Limb (tissue), 2 donors: ENCODE data around the gene NHEJ1.
A peak's percentile ranks its signal among the peaks of the same experiment; 100 is the strongest.

Experiments
- DNase-seq, 2 donors: peaks; one replicate each; pipeline ENCODE4 v3.0.0-alpha.2; 2016; ENCODE audit errors: extremely low spot score in 2 of 2

NHEJ1 gene

GRCh38 chr2:219182331-219183150 is 21.9 kb upstream of the NHEJ1 start:
- DNase-seq = no peak

GRCh38 chr2:219181531-219181930 is 20.9 kb upstream of the NHEJ1 start:
- DNase-seq = no peak

DNA sequence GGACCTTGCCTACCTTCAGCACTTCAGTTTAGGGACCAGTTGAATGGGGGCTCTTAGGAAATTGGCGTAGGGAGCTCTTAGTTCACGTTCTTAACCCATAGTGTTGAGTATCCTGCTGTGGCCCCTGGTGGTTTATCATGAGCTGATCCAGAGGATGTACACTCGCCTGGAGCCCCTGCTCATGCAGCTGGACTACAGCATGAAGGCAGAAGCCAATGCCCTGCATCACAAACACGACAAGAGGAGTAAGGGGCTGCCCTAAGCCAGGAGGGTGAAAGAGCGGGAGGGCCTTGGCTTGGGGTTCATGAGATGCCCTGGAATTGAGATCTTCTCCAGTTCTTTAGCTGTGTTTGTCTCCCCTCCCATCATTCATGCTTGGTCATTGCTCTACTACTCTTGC is 20.3 kb upstream of the NHEJ1 start:
- no peak for DNase-seq

GRCh38 chr2:219179601-219180465 is 19.2 kb upstream of the NHEJ1 start:
- DNase-seq = no peak

DNA sequence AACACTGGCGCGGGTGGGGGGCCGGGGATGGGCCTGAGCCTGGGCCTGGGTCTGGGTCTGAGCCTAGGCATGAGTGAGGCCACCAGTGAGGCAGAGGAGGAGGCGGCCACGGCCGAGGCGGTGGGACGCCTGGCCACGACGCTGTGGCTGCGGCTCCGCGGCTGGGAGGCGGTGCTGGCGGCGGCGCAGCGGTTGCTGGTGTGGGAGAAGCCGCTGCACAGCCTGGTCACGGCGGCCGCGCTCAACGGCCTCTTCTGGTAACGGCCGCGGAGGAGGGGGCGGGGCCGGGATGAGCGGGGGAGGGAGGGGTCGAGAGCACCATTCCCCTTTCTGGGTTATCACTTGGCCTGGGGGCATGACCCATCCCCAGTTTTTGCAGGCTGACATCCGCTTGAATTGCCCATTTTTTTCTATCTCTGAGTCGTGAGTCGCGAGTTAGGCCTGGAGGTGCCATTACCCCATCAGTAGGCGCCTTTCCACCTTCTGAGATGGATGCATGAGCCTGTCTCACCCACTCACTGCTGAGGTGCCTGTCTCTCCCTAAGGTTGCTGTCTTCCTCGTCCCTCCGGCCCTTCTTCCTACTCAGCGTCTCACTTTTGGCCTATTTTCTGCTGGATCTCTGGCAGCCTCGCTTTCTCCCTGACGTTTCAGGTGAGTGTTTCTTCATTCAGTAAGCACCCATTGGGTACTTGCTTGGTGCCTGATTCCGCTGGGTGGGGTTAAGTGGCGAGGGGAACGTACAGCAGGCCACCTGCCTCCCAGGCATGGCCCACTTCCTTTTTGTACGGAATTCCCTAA is 18.0 kb upstream of the NHEJ1 start:
- peak in 1 of 2 donors; percentile 2 for DNase-seq

- DNase-seq = peak; percentile 91 to 94
Observed at GRCh38 chr2:219177552-219178376, 17.1 kb upstream of the NHEJ1 start, which contains the start of gene RETREG2. Gene RETREG2, plus strand, starts transcription at chr2:219178275. Its CDS starts 78 bp downstream, at chr2:219178353.

DNA sequence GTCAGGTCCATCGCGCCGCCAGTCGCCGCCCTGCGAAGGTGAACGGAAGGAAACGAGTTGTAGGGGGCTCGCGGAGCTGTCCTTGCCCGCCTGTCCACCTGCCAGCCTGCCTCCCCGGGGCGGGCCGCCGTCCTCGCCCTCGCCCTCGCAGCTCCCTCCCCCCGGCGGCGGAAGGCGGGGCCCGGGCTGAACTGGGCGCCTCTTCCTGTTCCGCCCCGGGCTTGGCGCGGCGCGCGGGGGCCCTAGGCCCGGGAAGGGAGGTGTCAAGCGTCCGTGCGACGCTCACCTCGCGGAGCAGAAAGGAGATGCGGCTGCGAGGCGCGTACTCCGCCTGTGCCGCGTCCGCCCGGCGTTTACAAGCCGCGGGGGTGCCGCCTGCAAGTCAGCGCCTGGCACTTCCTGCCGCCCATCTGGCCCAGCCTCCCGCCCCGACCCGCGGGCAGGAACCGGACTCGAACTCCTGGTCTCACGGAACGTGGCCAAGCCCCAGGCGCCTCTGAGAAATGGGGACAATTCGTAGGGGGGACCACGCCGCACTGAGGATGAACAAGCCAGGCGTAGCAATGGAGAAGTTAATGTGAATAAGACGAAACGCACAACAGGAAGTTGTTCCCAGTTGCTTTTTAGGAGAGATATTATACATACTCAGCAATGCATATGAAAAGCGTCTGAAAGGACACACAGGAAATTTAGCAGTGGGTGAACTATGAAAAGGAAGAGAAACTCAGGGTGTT is 16.4 kb upstream of the NHEJ1 start, which contains the start of gene CNPPD1:
Gene CNPPD1 (minus strand): TSS at position 108 of the 734 bp plus-strand sequence. CDS start 97 bp downstream, at position 11.
- DNase-seq = peak; percentile 80 to 88

GRCh38 chr2:219175928-219176817 is 15.6 kb upstream of the NHEJ1 start:
- DNase-seq = no peak

DNA sequence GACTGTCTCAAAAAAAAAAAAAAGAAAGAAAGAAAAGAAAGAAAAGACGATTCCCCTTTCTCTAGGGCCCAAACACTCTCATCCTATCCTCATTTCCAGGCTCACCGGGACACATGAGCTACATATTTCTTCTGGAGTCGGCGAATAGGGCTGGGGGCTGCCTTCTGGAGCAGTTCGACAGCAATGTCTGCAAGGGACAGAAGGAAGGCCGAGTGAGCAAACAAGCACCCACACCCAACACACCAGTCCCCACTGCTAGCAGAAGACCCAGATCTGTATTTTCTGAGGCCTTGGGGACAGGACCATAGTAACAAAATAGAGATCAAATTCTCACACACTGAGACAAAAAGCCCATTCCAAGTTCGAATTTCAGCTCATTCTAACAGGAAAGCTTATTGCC is 14.9 kb upstream of the NHEJ1 start:
- no peak for DNase-seq

GRCh38 chr2:219174801-219175200 is 14.2 kb upstream of the NHEJ1 start:
- no peak for DNase-seq

GRCh38 chr2:219174146-219174545 is 13.5 kb upstream of the NHEJ1 start:
- no peak for DNase-seq

GRCh38 chr2:219173176-219173575 is 12.6 kb upstream of the NHEJ1 start:
- DNase-seq = no peak

- DNase-seq = no peak
Observed at GRCh38 chr2:219172231-219173154, 11.9 kb upstream of the NHEJ1 start.

DNA sequence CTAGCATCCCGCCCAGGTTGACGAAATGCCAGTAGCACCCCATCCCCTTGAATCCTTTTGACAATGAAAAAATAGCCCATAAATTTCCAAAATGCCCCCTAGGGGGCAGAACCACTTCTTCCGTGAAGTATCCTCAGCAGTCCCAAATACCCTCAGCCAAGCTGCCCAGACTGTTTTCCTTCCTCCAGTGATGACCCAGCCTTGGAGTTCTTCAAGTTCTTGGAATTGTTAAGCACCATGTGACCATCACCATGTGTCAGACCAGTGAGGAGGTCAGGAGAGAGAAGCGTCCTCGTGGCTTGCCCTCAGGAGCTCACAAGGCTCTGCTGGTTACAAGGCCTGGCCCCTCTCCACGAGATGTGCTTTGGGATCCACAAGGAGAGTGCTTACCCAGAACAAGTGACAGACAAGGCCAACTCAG is 10.6 kb upstream of the NHEJ1 start:
- DNase-seq = peak in 1 of 2 donors; percentile 8

DNA sequence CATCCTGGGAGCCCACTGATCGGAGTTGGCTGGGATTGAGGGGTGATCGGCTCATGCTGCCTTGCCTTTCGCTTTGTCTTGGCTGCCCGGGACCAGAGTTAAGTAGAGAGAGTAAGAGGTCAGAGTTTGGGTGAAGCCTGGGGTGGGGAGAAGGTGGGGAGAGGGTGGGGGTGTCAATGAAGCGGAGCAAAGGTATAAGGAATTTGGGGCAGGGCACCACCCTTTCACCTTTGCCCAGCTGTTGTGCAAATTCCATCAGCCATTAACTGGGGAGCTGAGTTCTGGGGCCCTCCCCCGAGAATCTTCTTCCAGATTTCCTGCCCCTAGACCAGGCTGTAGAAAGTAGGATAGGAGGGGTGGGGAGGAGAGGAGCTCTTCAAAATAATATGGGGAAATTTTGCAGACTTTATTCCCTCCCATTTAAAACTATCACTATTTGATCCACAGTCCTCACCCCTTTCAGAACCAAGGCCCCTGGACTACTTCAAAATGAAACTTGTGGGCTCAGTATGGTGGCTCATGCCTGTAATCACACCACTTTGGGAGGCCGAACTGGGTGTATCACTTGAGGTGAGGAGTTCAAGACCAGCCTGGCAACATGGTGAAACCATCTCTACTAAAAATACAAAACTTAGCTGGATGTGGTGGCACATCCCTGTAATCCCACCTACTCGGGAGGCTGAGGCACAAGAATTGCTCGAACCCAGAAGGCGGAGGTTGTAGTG is 9.5 kb upstream of the NHEJ1 start, which contains the start of gene SLC23A3:
Gene SLC23A3 (minus strand): TSS at position 100 of the 725 bp plus-strand sequence. CDS start 45 bp downstream, at position 55.
- no peak for DNase-seq

DNA sequence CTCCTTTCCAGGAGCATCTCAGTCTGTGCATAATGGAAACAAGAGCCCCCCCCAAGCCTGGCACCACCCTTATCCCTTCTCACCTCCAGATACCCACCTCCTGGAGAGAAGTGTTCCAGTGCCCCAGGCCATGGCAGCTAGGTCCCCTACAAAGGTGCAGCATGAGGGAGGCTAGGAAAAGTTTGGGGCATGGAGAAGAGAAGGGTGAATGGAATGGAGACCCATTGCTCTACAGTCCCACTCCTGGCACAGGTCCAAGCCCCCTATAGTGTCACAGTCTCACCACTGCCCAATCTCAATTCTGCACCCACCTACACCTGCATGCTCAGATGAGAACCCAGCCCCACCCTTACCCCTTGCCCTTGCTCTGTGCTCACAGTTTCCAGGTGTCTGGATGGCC is 8.3 kb upstream of the NHEJ1 start:
- DNase-seq = no peak

DNA sequence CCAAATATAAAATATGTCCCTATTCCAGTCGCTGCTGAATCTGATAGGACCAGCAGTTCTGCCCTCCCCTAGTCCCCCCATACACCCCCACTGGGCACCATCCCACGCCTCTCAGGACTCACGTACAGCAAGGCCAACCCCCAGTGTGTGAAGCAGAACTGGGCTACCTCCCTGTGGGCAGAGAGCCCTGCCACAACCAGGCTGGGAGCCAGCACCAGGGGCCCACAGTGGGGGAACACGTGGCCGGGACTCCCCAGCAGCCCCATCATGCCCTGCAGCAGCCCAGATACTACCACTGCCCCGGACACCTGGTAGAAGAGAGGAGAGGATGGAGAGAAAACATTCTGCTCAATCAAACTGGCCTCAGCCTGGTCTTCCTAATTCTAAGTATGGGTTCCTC is 7.9 kb upstream of the NHEJ1 start:
- DNase-seq = no peak
